GM19372 (cell line): Measurements from ENCODE around the gene DLG2.
"Not testable (repeated sequence)": the region's sequence is repeated elsewhere in the genome, so short reads cannot be mapped to it uniquely, and the experiment has no call there.

Experiments
- ATAC-seq: cut with Tn5 transposase; IDR thresholded peaks from one replicate; pipeline ENCODE4 v1.9.1; 2021; ENCODE audit warnings: mild to moderate bottlenecking, low read depth, moderate library complexity; ENCODE audit not compliant: unreplicated experiment

Gene DLG2

DNA sequence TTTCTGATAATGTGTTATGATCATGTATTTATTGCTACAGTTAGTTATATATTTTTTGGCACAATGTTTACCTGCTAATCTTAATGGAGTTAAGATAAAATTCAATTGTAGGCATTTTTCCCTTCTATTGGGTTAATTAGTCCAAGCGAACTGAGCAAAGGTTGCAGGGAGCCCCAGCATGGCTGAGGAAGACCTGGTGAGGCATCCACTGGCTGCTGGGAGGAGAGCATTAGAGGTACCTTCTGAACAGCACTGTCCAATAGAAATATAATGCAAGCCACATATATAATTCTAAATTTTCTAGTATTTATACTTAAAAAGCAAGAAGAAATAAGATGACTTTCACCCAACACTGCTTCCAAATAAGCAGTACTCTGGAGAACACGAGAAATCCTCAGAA is 19.9 kb upstream of the DLG2 start:
- ATAC-seq = peak; percentile 10

- ATAC-seq = no peak
Observed at GRCh38 chr11:85643191-85643614, 16.1 kb upstream of the DLG2 start.

GRCh38 chr11:85634747-85635146 is 7.6 kb upstream of the DLG2 start:
- ATAC-seq = no peak

DNA sequence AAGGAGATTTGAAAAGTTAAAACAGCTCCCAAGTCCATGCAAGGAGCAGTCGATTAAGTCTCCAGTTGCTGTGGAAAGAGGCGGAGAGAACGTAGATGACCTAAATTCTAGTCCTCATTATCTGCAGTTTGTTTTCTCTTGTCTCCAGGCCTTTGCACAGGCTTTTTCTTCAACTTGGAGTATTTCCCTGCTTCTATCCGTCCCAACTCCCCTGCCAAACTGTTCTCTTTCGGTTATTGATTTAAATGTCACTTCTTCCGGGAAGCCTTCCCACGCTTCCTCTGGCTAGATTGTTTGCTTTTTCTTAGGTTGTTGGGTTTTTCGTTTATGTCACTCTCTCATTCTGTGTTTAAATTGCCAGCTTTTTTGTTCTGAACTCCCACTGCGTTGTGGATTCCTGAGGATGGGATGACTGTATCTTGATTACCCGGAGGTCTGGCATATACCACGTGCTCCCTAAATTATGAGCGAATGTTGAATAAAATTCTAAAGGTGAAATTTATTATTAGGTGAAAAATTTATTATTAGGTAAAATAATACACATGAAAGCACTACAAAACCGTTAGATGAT is 1.7 kb upstream of the DLG2 start:
- ATAC-seq = peak; percentile 9

GRCh38 chr11:85627998-85628770 is 1.0 kb upstream of the DLG2 start, which contains the start of gene TMEM126B:
Gene TMEM126B (plus strand): TSS chr11:85628593. CDS start chr11:85628608, 15 bp downstream.
- ATAC-seq = peak; percentile 99

DNA sequence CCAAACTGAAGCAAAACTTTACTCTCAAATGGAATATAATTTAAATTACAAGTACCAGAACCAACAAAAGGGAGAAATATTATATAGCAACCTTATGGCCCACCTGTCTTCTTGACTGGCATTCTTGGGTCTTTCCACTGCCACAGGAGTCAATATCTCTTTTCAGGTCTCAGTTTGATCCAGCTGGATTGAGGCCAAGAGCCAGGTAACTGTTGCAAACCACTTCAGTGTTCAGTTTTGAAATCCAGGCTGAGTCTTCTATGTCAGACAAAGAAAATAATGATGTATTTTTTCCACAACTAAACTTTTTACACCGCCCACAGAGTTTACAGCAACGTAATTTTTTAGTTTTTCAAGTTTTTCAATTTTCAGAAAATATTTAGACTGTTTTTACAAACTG is 648 bp downstream of the DLG2 start:
- ATAC-seq = no peak

- no peak for ATAC-seq
Observed at GRCh38 chr11:85620256-85620655, 6.9 kb downstream of the DLG2 start.

GRCh38 chr11:85619499-85619898 is 7.6 kb downstream of the DLG2 start:
- no peak for ATAC-seq

DNA sequence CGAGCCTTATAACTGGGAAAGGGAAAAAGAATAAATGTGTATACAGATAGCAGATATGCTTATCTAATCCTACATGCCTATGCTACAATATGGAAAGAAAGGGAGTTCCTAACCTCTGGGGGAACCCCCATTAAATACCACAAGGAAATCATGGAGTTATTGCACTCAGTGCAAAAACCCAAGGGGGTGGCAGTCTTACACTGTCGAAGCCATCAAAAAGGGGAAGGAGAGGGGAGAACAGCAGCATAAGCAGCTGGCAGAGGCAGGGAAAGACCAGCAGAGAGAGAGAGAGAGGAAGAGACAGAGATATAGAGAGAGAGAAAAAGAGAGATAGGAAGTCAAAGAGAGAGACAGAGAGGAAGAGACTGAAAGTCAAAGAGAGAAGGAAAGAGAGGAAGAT is 15.5 kb downstream of the DLG2 start:
- ATAC-seq = not testable (repeated sequence)

DNA sequence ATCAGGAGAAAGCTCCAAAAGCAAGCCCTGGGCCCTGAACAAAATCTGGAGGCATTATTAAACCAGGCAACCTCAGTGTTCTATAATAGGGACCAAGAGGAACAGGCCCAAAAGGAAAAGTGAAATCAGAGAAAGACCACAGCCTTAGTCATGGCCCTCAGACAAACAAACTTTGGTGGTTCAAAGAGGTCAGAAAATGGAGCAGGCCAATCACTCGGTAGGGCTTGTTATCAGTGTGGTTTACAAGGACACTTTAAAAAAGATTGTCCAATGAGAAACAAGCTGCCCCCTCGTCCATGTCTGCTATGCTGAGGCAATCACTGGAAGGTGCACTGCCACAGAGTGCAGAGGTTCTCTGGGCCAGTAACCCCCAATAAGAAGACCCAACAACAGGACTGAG is 17.9 kb downstream of the DLG2 start:
- ATAC-seq = not testable (repeated sequence)

- ATAC-seq = not testable (repeated sequence)
Observed at GRCh38 chr11:85608621-85609020, 18.5 kb downstream of the DLG2 start.

GRCh38 chr11:85606237-85606636 is 20.9 kb downstream of the DLG2 start:
- ATAC-seq = not testable (repeated sequence)

GRCh38 chr11:85603220-85603619 is 23.9 kb downstream of the DLG2 start:
- ATAC-seq = no peak

- ATAC-seq = no peak
Observed at GRCh38 chr11:85602526-85603213, 24.5 kb downstream of the DLG2 start.

DNA sequence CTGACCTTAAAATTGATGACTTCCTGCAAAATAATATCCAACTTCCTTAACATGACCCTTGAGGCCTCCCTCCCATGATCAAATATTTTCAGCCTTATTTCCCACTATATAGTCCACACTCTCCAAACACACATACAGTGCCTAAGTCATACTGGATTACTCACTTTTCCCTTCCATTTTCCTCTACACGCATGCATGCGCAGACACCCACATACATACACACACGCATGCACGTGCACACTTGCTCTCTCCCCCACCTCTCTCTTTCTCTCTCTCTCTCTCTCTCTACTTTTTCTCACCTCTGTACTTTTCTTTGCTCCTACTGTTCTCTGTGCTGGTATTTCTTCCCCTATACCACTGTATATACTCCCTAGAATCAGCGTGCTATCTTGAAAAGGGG is 28.1 kb downstream of the DLG2 start:
- no peak for ATAC-seq

DNA sequence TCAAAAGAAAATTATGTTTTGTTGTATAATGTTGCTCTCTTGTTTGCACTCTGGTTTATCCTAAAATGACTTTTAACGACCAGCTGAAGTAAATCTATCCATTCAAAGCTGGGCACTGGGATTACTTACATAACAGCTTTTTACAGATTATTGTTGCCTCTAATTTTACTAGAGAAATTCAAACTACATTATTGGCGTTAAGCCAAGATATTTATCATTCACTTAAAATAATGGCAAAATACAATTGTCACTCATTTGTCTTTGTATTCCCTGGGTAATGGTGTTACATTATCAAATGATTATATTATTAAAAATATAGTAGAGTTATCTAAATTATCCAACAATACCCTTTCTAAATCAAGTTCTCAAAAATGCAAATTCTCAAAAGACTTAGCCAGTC is 30.3 kb downstream of the DLG2 start:
- ATAC-seq = no peak

DNA sequence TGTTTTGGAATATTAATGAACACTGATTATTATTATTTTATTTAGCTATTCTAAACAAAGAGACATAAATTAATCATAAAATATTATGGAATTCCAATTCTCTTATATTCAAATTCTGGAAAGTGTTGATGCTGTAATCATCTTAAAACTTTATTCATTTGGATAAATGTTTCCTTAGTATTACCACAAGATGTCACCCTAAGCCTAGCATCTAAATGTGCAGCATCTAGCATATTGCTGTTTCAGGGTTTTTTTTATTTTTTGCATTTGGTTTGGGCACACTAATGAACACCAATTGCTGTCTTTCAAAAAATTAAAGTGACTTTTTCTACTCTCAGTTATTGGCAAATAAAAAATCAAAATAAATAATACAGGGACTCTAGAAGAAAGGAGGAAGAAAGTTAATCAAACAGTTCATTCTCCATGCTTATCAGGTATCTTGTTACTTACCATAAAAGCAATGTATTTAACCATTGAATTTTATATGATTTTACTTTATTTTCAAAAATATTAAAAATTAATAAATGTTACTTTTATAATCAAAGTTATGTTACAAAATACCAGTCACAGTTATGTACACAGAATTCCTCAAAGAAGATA is 31.8 kb downstream of the DLG2 start:
- ATAC-seq = no peak

- ATAC-seq = no peak
Observed at GRCh38 chr11:85590848-85591483, 36.2 kb downstream of the DLG2 start.

- no peak for ATAC-seq
Observed at GRCh38 chr11:85589373-85589772, 37.8 kb downstream of the DLG2 start.

- no peak for ATAC-seq
Observed at GRCh38 chr11:85582111-85582510, 45.0 kb downstream of the DLG2 start.

DNA sequence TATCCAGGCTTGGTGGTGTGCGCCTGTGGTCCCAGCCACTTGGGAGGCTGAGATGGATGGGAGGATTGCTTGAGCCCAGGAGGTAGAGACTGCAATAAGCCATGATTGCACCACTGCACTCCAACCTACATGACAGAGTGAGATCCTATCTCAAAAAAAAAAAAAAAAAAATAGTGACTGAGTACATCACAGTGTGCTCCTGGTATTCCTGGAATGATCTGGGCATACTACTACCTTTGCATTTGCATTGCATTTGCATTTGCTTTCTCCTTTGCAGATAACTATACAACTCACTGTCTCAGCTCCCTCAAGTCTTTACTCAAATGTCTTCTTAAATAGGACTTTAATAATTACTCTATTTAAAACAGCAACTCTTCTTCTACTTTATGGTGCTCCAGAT is 51.8 kb downstream of the DLG2 start:
- ATAC-seq = no peak
